Calu3 (cell line): ENCODE results near the gene PDZD2. TPM values are rescaled to one million over a fixed set of nuclear protein-coding genes. Genes with fewer than 3 reads are reported as not detected.
"Not testable (repeated sequence)": the region's sequence is repeated elsewhere in the genome, so short reads cannot be mapped to it uniquely, and the experiment has no call there.

Experiments
- BruUV-seq: library from RNA; stranded (reverse); fragments of 400-500 nt; replicated peaks from 2 replicates; lab custom pipeline; 2021; lab: Mats Ljungman, UMichigan
- CTCF ChIA-PET: fragments of 300-600 bp; sonication (Branson Sonifier 250); formaldehyde crosslinking; loops from one replicate; lab custom pipeline; 2022; ENCODE audit warnings: antibody characterized with exemption; lab: Charles Lee
- DNase-seq: peaks from one replicate; pipeline ENCODE4 v3.0.0; 2022
- H3K27ac Mint-ChIP-seq: one replicate; pipeline ENCODE4 v1.8.0; 2022; ENCODE audit warnings: mixed read lengths; ENCODE audit not compliant: unreplicated experiment
- H3K27me3 Mint-ChIP-seq: one replicate; pipeline ENCODE4 v1.8.0; 2022; ENCODE audit warnings: mixed read lengths; ENCODE audit not compliant: unreplicated experiment
- H3K36me3 Mint-ChIP-seq: one replicate; pipeline ENCODE4 v1.8.0; 2022; ENCODE audit warnings: mild to moderate bottlenecking, moderate library complexity, mixed read lengths; ENCODE audit not compliant: insufficient read depth, unreplicated experiment
- H3K4me1 Mint-ChIP-seq: one replicate; pipeline ENCODE4 v1.8.0; 2022; ENCODE audit warnings: mild to moderate bottlenecking, low read depth, mixed read lengths; ENCODE audit not compliant: unreplicated experiment
- H3K4me3 Mint-ChIP-seq: one replicate; pipeline ENCODE4 v1.8.0; 2022; ENCODE audit warnings: mild to moderate bottlenecking, low read depth, moderate library complexity, mixed read lengths; ENCODE audit not compliant: unreplicated experiment
- H3K9me3 Mint-ChIP-seq: one replicate; pipeline ENCODE4 v1.8.0; 2022; ENCODE audit warnings: low read depth, mixed read lengths; ENCODE audit not compliant: unreplicated experiment
- CTCF ChIP-seq: fragments of 200-600 bp; IDR thresholded peaks from one replicate; pipeline ENCODE4 v1.8.0; 2022; ENCODE audit warnings: antibody characterized with exemption; ENCODE audit not compliant: unreplicated experiment
- intact Hi-C: fragments of 100-400 bp; cut with micrococcal nuclease; formaldehyde crosslinking; loops from one replicate; pipeline ENCODE4 v1.10.0; 2022; ENCODE audit not compliant: unreplicated experiment
- total RNA-seq: library from RNA; stranded (reverse); gene quantifications from 2 replicates; pipeline ENCODE4 v1.2.3, GENCODE V29; 2022

PDZD2 gene
- total RNA-seq, 1 experiment from 2014 or later = 0.97 TPM

- Mint-ChIP-seq H3K27ac (peak overlapping the region; percentile 69), H3K4me1 (peaks cover 9% of the 10 kb centered on the region), H3K27me3 (no peaks in the 10 kb centered on the region), H3K9me3 (no peaks in the 10 kb centered on the region), H3K36me3 (peaks cover 52% of the 10 kb centered on the region), H3K4me3 (no peak overlapping the region)
- no peak for TF ChIP-seq CTCF
- no peak for DNase-seq
- CTCF ChIA-PET = interaction anchor here (0.7 to 1.4 kb wide), 2 partner anchors 125 to 294 kb away, joined by 3 read pairs; no protein-coding TSS in a partner anchor
- BruUV-seq = no TSS peak
- intact Hi-C loops = no loop called here
These were observed 470.3 kb downstream of the PDZD2 start for GRCh38 chr5:32109236-32109635.

- Mint-ChIP-seq H3K27me3 (no peaks in the 10 kb centered on the region), H3K4me3 (no peak overlapping the region), H3K36me3 (peaks cover 47% of the 10 kb centered on the region), H3K4me1 (peaks cover 9% of the 10 kb centered on the region), H3K9me3 (no peaks in the 10 kb centered on the region), H3K27ac (no peak overlapping the region)
- intact Hi-C loops = no loop called here
- CTCF ChIA-PET = interaction anchor here (1.4 kb wide), 1 partner anchor 124 kb away, joined by 3 read pairs; no protein-coding TSS in a partner anchor
- DNase-seq = no peak
- no peak for TF ChIP-seq CTCF
- no TSS peak for BruUV-seq
These were observed 471.3 kb downstream of the PDZD2 start for GRCh38 chr5:32110111-32110696.

- CTCF ChIA-PET = no interaction called here
- Mint-ChIP-seq H3K4me3 (no peak overlapping the region), H3K9me3 (no peaks in the 10 kb centered on the region), H3K27me3 (no peaks in the 10 kb centered on the region), H3K4me1 (peaks cover 14% of the 10 kb centered on the region), H3K36me3 (peaks cover 53% of the 10 kb centered on the region), H3K27ac (no peak overlapping the region)
- DNase-seq = no peak
- intact Hi-C loops = no loop called here
- TF ChIP-seq CTCF = no peak
- no TSS peak for BruUV-seq
These were observed 477.1 kb downstream of the PDZD2 start for GRCh38 chr5:32115985-32116384.

- CTCF ChIA-PET = interaction anchor here (0.7 kb wide), 2 partner anchors 549 to 1347 kb away, joined by 4 to 5 read pairs; no protein-coding TSS in a partner anchor
- no TSS peak for BruUV-seq
- DNase-seq = no peak
- TF ChIP-seq CTCF = no peak
- no peaks in the 10 kb centered on the region for H3K27me3 Mint-ChIP-seq
- H3K27ac Mint-ChIP-seq = no peak overlapping the region
- no peak overlapping the region for H3K4me3 Mint-ChIP-seq
- intact Hi-C loops = no loop called here
- H3K4me1 Mint-ChIP-seq = peaks cover 9% of the 10 kb centered on the region
- no peaks in the 10 kb centered on the region for H3K9me3 Mint-ChIP-seq
- H3K36me3 Mint-ChIP-seq = peaks cover 49% of the 10 kb centered on the region
These were observed 477.8 kb downstream of the PDZD2 start for GRCh38 chr5:32116574-32117313.

GRCh38 chr5:32118922-32119321 is 480.0 kb downstream of the PDZD2 start:
- CTCF ChIA-PET, BruUV-seq: not testable (repeated sequence)
- H3K36me3 Mint-ChIP-seq = peaks cover 43% of the 10 kb centered on the region

More at GRCh38 chr5:32118922-32119321, 480.0 kb downstream of the PDZD2 start:
- H3K4me3 Mint-ChIP-seq, H3K27ac Mint-ChIP-seq, H3K4me1 Mint-ChIP-seq, intact Hi-C loops, DNase-seq, H3K27me3 Mint-ChIP-seq, H3K9me3 Mint-ChIP-seq: not testable (repeated sequence)
